ENCODE results near the gene PIP5K1A.

GRCh38 chr1:151251656-151252470 lies 53.5 kb downstream of the PIP5K1A start:
- TF ChIP-seq ARNTL (CRISPR knock-in tag; IDR thresholded peaks at IDR 0.05; ENCODE audit: borderline replicate concordance, low read depth), result no peak
- no peak for TF ChIP-seq CREB5 (CRISPR knock-in tag; IDR thresholded peaks at IDR 0.05; ENCODE audit: low read depth)
- TF ChIP-seq SNAI2 (CRISPR knock-in tag; IDR thresholded peaks at IDR 0.05), result no peak
- TF ChIP-seq POU6F1 (CRISPR knock-in tag; IDR thresholded peaks at IDR 0.05; ENCODE audit: borderline replicate concordance, low read depth), result no peak
- no peak for TF ChIP-seq RARB (CRISPR knock-in tag; IDR thresholded peaks at IDR 0.05)
- no peak for TF ChIP-seq GLIS3 (CRISPR knock-in tag; IDR thresholded peaks at IDR 0.05)
- TF ChIP-seq TSHZ2 (CRISPR knock-in tag; IDR thresholded peaks at IDR 0.05), result no peak
- TF ChIP-seq ESRRG (CRISPR knock-in tag; IDR thresholded peaks at IDR 0.05), result no peak
